HEK293 (cell line): Measurements from ENCODE around the gene BRD2.

ENCODE experiments used
- CTCF ChIA-PET: fragments of 350-600 bp; formaldehyde crosslinking; extraction: SDS; loops from one replicate; lab custom pipeline; 2021; ENCODE audit warnings: antibody characterized with exemption; lab: Yijun Ruan, JAX
- POLR2A ChIA-PET: fragments of 300-600 bp; formaldehyde crosslinking; extraction: SDS; loops from one replicate; lab custom pipeline; 2020; ENCODE audit warnings: antibody characterized with exemption, inconsistent platforms; lab: Yijun Ruan, JAX
- H3K27ac ChIP-seq: fragments of 200-500 bp; sonication (Bioruptor generic); 2 replicates; pipeline ENCODE4 v1.5.1; 2014; ENCODE audit warnings: low read depth, low read length, control low read depth, inconsistent platforms; ENCODE audit errors: extremely low read depth
- H3K36me3 ChIP-seq, 2 experiments: fragments of 200-500 bp in 1 of 2; sonication (Bioruptor generic) in 1 of 2; 1 replicate in 1 of 2; 2 replicates in 1 of 2; pipeline ENCODE4 v1.5.1; 2014 to 2017; ENCODE audit warnings: inconsistent platforms in 2 of 2, low read length in 2 of 2; ENCODE audit not compliant: control insufficient read depth in 2 of 2, insufficient read depth in 1 of 2
- H3K4me1 ChIP-seq: fragments of 200-500 bp; sonication (Bioruptor generic); 2 replicates; pipeline ENCODE4 v1.5.1; 2014; ENCODE audit warnings: mild to moderate bottlenecking, low read length, inconsistent platforms; ENCODE audit not compliant: control insufficient read depth, insufficient read depth
- H3K4me3 ChIP-seq: 2 replicates; pipeline ENCODE4 v1.5.1; 2011; ENCODE audit warnings: low read depth, mild to moderate bottlenecking, control low read depth, low read length, moderate library complexity
- H3K9me3 ChIP-seq: fragments of 200-500 bp; sonication (Bioruptor generic); 2 replicates; pipeline ENCODE4 v1.5.1; 2014; ENCODE audit warnings: low read depth, low read length, inconsistent platforms; ENCODE audit not compliant: control insufficient read depth, insufficient read depth
- BCL11B ChIP-seq: fragments of 450-650 bp; formaldehyde crosslinking; IDR thresholded peaks from 2 replicates; pipeline ENCODE4 v1.5.1; 2016; ENCODE audit warnings: low read depth, missing biosample characterization, missing genetic modification characterization
- GLIS2 ChIP-seq: fragments of 450-650 bp; formaldehyde crosslinking; IDR thresholded peaks from 2 replicates; pipeline ENCODE4 v1.5.1; 2016; ENCODE audit warnings: missing biosample characterization, missing genetic modification characterization
- INSM2 ChIP-seq: fragments of 450-650 bp; formaldehyde crosslinking; IDR thresholded peaks from 2 replicates; pipeline ENCODE4 v1.5.1; 2016; ENCODE audit warnings: missing biosample characterization, missing genetic modification characterization
- KLF10 ChIP-seq: fragments of 450-650 bp; IDR thresholded peaks from 2 replicates; pipeline ENCODE4 v1.5.1; 2018; ENCODE audit warnings: missing biosample characterization, mild to moderate bottlenecking, missing genetic modification characterization
- PRDM1 ChIP-seq: fragments of 450-650 bp; formaldehyde crosslinking; IDR thresholded peaks from 2 replicates; pipeline ENCODE4; 2016; ENCODE audit warnings: missing biosample characterization, missing genetic modification characterization
- PRDM10 ChIP-seq: fragments of 450-650 bp; formaldehyde crosslinking; IDR thresholded peaks from 2 replicates; pipeline ENCODE4 v1.5.1; 2016; ENCODE audit warnings: missing biosample characterization, missing genetic modification characterization
- PRDM2 ChIP-seq: fragments of 450-650 bp; formaldehyde crosslinking; IDR thresholded peaks from 2 replicates; pipeline ENCODE4 v1.5.1; 2016; ENCODE audit warnings: missing biosample characterization, missing genetic modification characterization, borderline replicate concordance
- TRIM28 ChIP-seq: IDR thresholded peaks from 2 replicates; pipeline ENCODE4 v1.6.1; 2011; ENCODE audit warnings: low read length, control low read depth, borderline replicate concordance
- ZBTB11 ChIP-seq: fragments of 450-650 bp; formaldehyde crosslinking; conservative IDR thresholded peaks from 2 replicates; pipeline ENCODE4 v1.5.1; 2016; ENCODE audit warnings: low read depth, missing biosample characterization, missing genetic modification characterization
- ZBTB26 ChIP-seq: fragments of 450-650 bp; formaldehyde crosslinking; optimal IDR thresholded peaks from 2 replicates; pipeline ENCODE3; 2016; ENCODE audit warnings: missing biosample characterization, mild to moderate bottlenecking, missing genetic modification characterization
- ZBTB44 ChIP-seq: fragments of 450-650 bp; IDR thresholded peaks from 2 replicates; pipeline ENCODE4 v1.5.1; 2018; ENCODE audit warnings: missing biosample characterization, mild to moderate bottlenecking, missing genetic modification characterization
- ZEB2 ChIP-seq: fragments of 450-650 bp; formaldehyde crosslinking; IDR thresholded peaks from 2 replicates; pipeline ENCODE4 v1.5.1; 2016; ENCODE audit warnings: missing biosample characterization, missing genetic modification characterization
- ZNF146 ChIP-seq: fragments of 450-650 bp; formaldehyde crosslinking; IDR thresholded peaks from 2 replicates; pipeline ENCODE4 v1.5.1; 2016; ENCODE audit warnings: missing biosample characterization, missing genetic modification characterization
- ZNF362 ChIP-seq: fragments of 450-650 bp; formaldehyde crosslinking; IDR thresholded peaks from 2 replicates; pipeline ENCODE4 v1.5.1; 2016; ENCODE audit warnings: missing biosample characterization, missing genetic modification characterization
- ZNF510 ChIP-seq: fragments of 450-650 bp; formaldehyde crosslinking; IDR thresholded peaks from 2 replicates; pipeline ENCODE4 v1.5.1; 2018; ENCODE audit warnings: mild to moderate bottlenecking, missing genetic modification characterization, missing biosample characterization; ENCODE audit not compliant: insufficient replicate concordance
- ZNF600 ChIP-seq: fragments of 450-650 bp; formaldehyde crosslinking; IDR thresholded peaks from 2 replicates; pipeline ENCODE4 v1.5.1; 2016; ENCODE audit warnings: missing biosample characterization, missing genetic modification characterization

The BRD2 gene

GRCh38 chr6:32982084-32982701 is 13.8 kb downstream of the BRD2 start:
- peaks cover 41 to 45% of the 10 kb centered on the region in 2 experiments for H3K36me3 ChIP-seq
- no peaks in the 10 kb centered on the region for H3K9me3 ChIP-seq
- peaks cover 15% of the 10 kb centered on the region for H3K4me1 ChIP-seq
- H3K27ac ChIP-seq, result peak overlapping the region; percentile 14
- POLR2A ChIA-PET, result interaction anchor here (0.7 to 7.7 kb wide), 6 partner anchors 12 to 352 kb away, joined by 3 to 405 read pairs (median 8); partner anchors contain the start of genes BRD2, HLA-DMA and TAP2
- CTCF ChIA-PET, result interaction anchor here (0.6 to 11.4 kb wide), 6 partner anchors 10 to 143 kb away, joined by 4 to 250 read pairs (median 64); partner anchors contain the start of gene HLA-DMA
- H3K4me3 ChIP-seq, result no peak overlapping the region
- TF ChIP-seq TRIM28, result peak; percentile 77; the same call in 1 of the 2 replicates
- peak; percentile 60; the same call in 1 of the 2 replicates for TF ChIP-seq BCL11B (tag by site-specific recombination)
- TF ChIP-seq ZBTB11 (tag by site-specific recombination), result no peak
- no peak for TF ChIP-seq ZNF146 (tag by site-specific recombination)
- peak; percentile 73; the same call in 1 of the 2 replicates for TF ChIP-seq ZBTB44 (tag by site-specific recombination)
- peak; percentile 93 for TF ChIP-seq INSM2 (tag by site-specific recombination)
- TF ChIP-seq PRDM2 (tag by site-specific recombination), result no peak
- 0 out of 2 replicates have a peak, but pooled peaks have one; percentile 5 for TF ChIP-seq ZNF362 (tag by site-specific recombination)
- peak; percentile 3 for TF ChIP-seq ZBTB26 (tag by site-specific recombination)
- TF ChIP-seq KLF10, result peak; percentile 55; the same call in 1 of the 2 replicates
- no peak for TF ChIP-seq GLIS2
- TF ChIP-seq PRDM10 (tag by site-specific recombination), result 0 out of 2 replicates have a peak, but pooled peaks have one; percentile 30
- TF ChIP-seq ZEB2 (tag by site-specific recombination), result peak; percentile 29; the same call in 1 of the 2 replicates
- TF ChIP-seq PRDM1 (tag by site-specific recombination), result peak; percentile 88
- peak; percentile 5 for TF ChIP-seq ZNF510 (tag by site-specific recombination)
- peak; percentile 88; the same call in 1 of the 2 replicates for TF ChIP-seq ZNF600 (tag by site-specific recombination)
